ENCODE results near the gene CCND1.

DNA sequence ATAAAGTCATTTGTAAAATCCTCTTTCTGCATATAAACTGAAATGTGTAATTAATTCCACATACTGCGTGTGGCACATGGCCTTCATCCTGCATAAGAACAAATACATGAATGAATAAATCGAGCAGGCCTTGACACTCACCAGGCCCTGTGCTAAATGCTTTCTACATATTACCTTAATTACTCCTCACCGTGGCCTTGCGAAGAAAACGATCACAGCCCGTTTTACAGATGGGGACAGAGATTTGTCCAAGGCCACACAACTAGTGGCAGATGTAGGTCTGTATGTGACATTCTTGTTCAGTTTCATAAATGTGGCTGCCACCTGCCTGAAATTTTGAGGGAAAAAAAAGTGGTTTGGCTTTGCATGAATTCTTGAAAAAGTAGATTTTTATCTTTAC, 5.8 kb upstream of the CCND1 start:
- TF ChIP-seq, protein P1, sequence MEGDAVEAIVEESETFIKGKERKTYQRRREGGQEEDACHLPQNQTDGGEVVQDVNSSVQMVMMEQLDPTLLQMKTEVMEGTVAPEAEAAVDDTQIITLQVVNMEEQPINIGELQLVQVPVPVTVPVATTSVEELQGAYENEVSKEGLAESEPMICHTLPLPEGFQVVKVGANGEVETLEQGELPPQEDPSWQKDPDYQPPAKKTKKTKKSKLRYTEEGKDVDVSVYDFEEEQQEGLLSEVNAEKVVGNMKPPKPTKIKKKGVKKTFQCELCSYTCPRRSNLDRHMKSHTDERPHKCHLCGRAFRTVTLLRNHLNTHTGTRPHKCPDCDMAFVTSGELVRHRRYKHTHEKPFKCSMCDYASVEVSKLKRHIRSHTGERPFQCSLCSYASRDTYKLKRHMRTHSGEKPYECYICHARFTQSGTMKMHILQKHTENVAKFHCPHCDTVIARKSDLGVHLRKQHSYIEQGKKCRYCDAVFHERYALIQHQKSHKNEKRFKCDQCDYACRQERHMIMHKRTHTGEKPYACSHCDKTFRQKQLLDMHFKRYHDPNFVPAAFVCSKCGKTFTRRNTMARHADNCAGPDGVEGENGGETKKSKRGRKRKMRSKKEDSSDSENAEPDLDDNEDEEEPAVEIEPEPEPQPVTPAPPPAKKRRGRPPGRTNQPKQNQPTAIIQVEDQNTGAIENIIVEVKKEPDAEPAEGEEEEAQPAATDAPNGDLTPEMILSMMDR (IDR thresholded peaks at IDR 0.05) = no peak
- no peak for TF ChIP-seq POLR2AphosphoS5 (IDR thresholded peaks at IDR 0.05; ENCODE audit: insufficient read depth in 1 of 2, low read depth in 1 of 2)

Measured in vagina (tissue), 2 donors.